ENCODE measurements around the gene MPRIP.

MPRIP gene

DNA sequence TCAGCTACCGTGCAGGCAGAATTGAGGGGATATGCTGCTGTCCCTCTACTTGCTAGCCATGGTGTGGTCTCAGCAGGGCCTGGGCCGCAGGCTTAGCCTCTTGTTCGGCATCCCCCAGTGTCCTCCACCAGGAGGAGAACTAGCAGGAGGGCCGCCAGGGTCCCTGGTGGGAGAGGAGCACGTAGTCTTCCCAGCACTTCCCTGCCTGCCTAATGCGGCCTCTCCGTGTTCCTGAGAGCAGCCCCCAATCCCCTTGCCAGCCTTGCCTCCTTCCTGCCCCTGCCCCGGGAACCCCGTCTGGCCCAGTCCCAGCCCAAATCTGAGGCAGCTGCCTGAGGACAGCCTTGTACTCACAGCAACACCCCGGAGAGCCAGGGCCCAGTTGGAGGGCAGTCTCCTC is 125.7 kb downstream of the MPRIP start:
- in situ Hi-C loops (cut with MboI; ENCODE audit: low pct_unique_long_range_greater_than_20kb, low sequenced_read_pairs) = no loop called here
- DNase-seq = no peak

- in situ Hi-C loops (cut with MboI; ENCODE audit: low pct_unique_long_range_greater_than_20kb, low sequenced_read_pairs) = no loop called here
- no peak for DNase-seq
Observed at GRCh38 chr17:17168401-17168800, 126.1 kb downstream of the MPRIP start.

- no peak for DNase-seq
- in situ Hi-C loops (cut with MboI; ENCODE audit: low pct_unique_long_range_greater_than_20kb, low sequenced_read_pairs) = no loop called here
Observed at GRCh38 chr17:17169396-17169795, 127.1 kb downstream of the MPRIP start.

DNA sequence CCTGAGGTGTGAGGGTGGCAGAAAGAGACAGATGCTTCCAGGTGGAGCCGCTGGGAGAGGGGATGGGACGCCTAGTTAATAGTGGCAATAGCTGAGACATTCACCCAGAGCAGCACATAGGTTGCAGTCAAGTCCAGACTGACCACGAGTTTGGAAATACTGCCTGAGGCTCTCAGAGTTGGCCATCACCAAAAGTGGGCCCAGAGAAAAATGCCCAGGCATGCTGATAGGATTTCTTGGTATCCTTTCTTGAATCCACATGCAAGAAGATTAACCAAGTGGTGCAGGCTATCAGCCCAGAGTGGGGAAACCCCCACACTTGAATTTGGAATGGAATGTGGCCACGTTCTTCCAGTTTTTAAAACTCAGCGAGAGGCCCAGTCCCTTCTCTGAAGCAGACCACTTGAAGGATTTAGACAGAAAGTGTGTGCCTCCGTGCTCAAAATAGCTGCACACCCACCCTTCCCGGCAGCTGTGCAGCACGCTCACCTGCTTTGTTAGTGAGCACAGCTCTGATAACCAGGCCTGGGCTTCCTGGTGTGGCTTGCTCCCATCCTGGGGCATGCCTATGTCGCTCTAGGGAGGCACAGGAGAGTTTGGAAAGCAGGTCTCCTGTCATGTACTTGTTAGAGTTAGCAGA is 128.2 kb downstream of the MPRIP start:
- in situ Hi-C loops (cut with MboI; ENCODE audit: low pct_unique_long_range_greater_than_20kb, low sequenced_read_pairs) = no loop called here
- DNase-seq = no peak

DNA sequence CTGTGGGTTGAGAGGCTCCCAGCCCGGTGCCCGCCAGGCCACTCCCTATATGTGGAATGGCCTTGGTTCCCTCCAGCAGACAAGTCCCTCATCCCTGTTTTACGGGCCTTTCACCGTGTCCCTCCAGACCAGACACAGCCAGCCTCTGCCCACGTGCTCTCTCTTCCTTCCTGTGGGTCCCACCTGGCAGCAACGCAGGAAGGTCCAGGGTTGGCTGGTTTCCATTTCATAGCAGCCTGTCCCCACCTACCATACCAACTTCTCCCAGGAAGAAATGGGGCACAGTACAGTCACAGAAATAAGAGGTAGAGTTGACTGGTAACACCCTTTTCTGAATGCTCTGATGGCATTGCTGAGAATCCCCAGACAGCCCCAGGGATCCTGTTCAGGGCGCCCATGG is 128.9 kb downstream of the MPRIP start:
- in situ Hi-C loops (cut with MboI; ENCODE audit: low pct_unique_long_range_greater_than_20kb, low sequenced_read_pairs) = no loop called here

GRCh38 chr17:17172001-17172939 is 130.0 kb downstream of the MPRIP start:
- DNase-seq = no peak
- in situ Hi-C loops (cut with MboI; ENCODE audit: low pct_unique_long_range_greater_than_20kb, low sequenced_read_pairs) = no loop called here

More for the DNA sequence above, 128.9 kb downstream of the MPRIP start:
- no peak for DNase-seq

GRCh38 chr17:17172990-17173389 is 130.7 kb downstream of the MPRIP start:
- no peak for DNase-seq
- in situ Hi-C loops (cut with MboI; ENCODE audit: low pct_unique_long_range_greater_than_20kb, low sequenced_read_pairs) = no loop called here

- DNase-seq = no peak
- in situ Hi-C loops (cut with MboI; ENCODE audit: low pct_unique_long_range_greater_than_20kb, low sequenced_read_pairs) = no loop called here
Observed at GRCh38 chr17:17173921-17174320, 131.7 kb downstream of the MPRIP start.

DNA sequence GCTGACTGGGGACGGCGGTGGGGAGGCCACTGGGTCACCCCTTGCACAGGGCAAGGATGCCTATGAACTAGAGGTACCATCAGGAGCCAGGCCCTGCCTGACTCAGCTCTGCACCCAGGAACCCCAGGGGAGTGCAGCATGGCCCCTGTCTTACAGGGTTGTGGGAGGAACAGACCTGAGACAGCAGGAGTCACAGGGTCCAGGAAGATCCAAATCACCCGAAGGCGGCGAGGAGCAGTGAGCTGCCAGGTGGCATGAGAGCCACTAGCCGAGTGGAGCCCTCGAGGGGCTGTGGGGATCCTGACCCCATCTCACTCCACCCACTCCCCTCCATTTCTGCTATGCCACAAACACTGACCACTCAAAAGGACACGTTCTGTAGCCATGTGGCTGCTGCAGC is 133.1 kb downstream of the MPRIP start:
- in situ Hi-C loops (cut with MboI; ENCODE audit: low pct_unique_long_range_greater_than_20kb, low sequenced_read_pairs) = no loop called here
- DNase-seq = no peak

- DNase-seq = peak; percentile 47
- in situ Hi-C loops (cut with MboI; ENCODE audit: low pct_unique_long_range_greater_than_20kb, low sequenced_read_pairs) = no loop called here
Observed at GRCh38 chr17:17175917-17176316, 133.7 kb downstream of the MPRIP start.

DNA sequence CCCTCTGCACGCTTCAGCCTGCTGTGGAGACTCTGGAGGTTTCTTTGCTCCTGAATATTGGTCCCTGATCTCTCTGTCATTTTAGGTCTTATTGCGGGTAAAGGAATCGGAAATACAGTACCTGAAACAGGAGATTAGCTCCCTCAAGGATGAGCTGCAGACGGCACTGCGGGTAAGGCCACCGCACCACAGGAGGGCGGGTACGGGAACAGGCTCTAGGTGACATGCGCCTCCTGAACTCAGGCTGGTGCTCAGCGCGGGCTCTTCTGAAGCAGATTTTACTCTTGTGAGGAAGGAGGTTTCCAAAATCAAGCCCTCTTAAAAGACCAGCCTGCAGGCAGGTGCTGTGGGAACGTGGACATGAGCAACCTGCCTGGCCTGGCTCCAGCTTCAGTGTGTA is 134.1 kb downstream of the MPRIP start:
- in situ Hi-C loops (cut with MboI; ENCODE audit: low pct_unique_long_range_greater_than_20kb, low sequenced_read_pairs) = no loop called here
- no peak for DNase-seq

DNA sequence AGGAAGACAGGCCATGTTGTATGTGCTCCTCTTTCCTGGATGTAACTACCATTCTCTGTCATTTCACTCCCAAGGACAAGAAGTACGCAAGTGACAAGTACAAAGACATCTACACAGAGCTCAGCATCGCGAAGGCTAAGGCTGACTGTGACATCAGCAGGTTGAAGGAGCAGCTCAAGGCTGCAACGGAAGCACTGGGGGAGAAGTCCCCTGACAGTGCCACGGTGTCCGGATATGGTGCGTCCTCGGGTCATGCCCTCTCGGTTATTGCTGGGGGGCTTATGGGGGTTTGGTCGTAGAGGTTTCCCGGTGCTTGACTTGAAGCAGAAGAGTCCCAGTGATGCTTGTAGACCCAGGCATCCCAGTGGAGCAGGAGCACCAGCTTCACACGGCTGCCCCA is 134.9 kb downstream of the MPRIP start:
- DNase-seq = no peak
- in situ Hi-C loops (cut with MboI; ENCODE audit: low pct_unique_long_range_greater_than_20kb, low sequenced_read_pairs) = no loop called here

DNA sequence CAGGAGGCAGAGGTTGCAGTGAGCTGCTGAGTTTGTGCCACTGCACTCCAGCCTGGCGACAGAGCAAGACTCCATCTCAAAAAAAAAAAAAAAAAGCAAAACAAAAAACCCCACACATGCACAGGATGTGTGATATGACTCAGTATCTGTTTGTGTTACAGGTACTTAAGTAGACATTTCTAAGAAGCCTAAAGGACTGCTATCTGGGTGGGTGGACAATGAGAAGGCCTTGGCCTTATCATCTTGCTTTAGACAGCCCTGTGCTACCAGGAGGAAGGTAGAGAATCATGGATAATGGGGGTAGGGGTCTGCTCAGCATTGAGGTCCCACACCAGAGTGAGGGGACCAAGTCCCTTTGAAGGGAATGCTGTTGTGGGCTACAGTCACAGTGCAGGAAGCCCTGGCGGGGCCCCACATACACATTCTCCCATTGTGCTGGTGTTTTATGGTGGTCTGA is 137.1 kb downstream of the MPRIP start:
- DNase-seq = no peak
- in situ Hi-C loops (cut with MboI; ENCODE audit: low pct_unique_long_range_greater_than_20kb, low sequenced_read_pairs) = no loop called here

- no peak for DNase-seq
- in situ Hi-C loops (cut with MboI; ENCODE audit: low pct_unique_long_range_greater_than_20kb, low sequenced_read_pairs) = no loop called here
Observed at GRCh38 chr17:17180141-17180603, 137.9 kb downstream of the MPRIP start.

GRCh38 chr17:17180741-17181525 is 138.7 kb downstream of the MPRIP start:
- DNase-seq = no peak

DNA sequence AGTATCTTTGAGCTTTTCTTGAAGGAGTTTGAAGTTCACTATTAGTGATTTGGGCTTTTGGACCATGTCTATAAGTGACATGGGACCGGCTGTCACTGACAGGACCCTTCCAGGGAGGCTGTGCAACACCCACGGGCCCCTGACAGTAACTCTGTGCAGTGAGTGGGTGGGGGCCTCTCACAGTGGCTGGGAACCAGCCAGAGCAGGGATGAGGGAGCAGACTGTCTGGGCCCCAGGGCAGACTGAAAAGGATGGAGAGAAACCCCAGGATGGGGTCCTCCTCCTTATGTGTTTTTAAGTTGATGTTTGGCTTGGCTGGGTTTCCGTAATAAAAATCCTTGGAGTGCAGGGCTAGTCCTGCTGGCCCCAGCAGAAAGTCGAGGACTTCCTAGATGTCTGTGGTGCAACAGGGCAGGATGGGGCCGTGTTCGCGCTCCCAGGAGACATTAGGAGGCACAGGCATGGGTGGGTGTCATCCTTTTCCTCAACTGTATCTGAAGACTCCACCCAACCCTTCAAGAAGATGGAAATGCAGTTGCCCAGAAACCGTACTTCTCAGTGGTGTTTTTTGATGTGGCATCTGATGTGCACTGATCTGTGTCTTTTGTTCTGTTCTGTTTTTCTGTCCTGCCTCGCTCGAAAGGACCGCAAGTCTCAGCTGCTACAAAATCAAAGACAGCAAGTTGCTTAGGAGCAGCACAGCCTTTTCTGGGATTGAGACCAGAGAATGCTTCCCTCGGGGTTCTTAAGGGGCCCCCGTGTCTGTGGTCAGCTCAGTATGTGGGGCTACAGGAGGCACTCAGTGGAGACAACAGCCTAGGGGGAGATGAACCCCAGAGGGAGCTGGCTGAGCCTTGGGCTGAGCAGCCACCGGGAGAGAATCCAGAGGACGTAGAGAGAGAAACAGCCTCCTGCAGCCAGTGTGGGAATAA is 139.7 kb downstream of the MPRIP start:
- DNase-seq = no peak
- in situ Hi-C loops (cut with MboI; ENCODE audit: low pct_unique_long_range_greater_than_20kb, low sequenced_read_pairs) = no loop called here

More at GRCh38 chr17:17180741-17181525, 138.7 kb downstream of the MPRIP start:
- in situ Hi-C loops (cut with MboI; ENCODE audit: low pct_unique_long_range_greater_than_20kb, low sequenced_read_pairs) = no loop called here

DNA sequence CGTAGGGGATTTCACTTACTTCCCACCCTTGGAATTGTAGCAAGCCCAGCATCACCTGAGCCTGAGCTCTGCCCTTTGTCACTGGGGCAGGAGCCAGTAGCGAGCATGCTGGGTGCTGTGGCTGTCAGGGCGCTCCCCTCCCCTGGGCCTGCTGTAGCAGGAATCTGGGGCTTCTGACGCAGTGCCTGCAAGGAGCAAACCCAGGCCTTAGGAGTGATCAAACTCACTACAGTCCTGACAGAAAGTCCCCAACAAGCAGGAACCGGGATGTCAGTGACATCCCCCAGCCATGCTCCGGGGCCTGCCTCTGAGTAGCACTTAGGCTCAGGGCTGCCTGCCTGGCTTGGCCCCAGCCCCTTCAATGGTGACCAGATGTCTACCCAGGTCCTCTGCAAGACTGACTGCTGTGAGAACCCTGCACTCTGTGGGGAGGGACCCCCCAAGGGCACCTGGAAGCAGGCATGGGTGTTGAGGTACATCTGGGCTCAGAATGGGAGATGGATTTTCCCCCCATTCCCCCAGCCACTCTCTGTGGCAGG is 140.4 kb downstream of the MPRIP start:
- no peak for DNase-seq
- in situ Hi-C loops (cut with MboI; ENCODE audit: low pct_unique_long_range_greater_than_20kb, low sequenced_read_pairs) = no loop called here

- in situ Hi-C loops (cut with MboI; ENCODE audit: low pct_unique_long_range_greater_than_20kb, low sequenced_read_pairs) = no loop called here
- no peak for DNase-seq
Observed at GRCh38 chr17:17183744-17184143, 141.5 kb downstream of the MPRIP start.

Data from KBM-7 (cell line).